Activated naive CD8-positive, alpha-beta T cell treated with anti-CD3 and anti-CD28 coated beads for 36 hours (primary cell): Measurements from ENCODE around the gene COL4A6. TPM values are rescaled to one million over a fixed set of nuclear protein-coding genes. Genes with fewer than 3 reads are reported as not detected.

Source experiments
- DNase-seq: peaks from one replicate; pipeline ENCODE4 v3.0.0; 2021
- H3K27ac Mint-ChIP-seq: one replicate; pipeline ENCODE4 v1.8.0; 2022; ENCODE audit warnings: mild to moderate bottlenecking, moderate library complexity, mixed read lengths
- H3K27me3 Mint-ChIP-seq: one replicate; pipeline ENCODE4 v1.8.0; 2022; ENCODE audit warnings: mild to moderate bottlenecking, mixed read lengths
- H3K36me3 Mint-ChIP-seq: one replicate; pipeline ENCODE4 v1.8.0; 2021; ENCODE audit warnings: mild to moderate bottlenecking, mixed read lengths
- H3K4me1 Mint-ChIP-seq: one replicate; pipeline ENCODE4 v1.8.0; 2021; ENCODE audit warnings: mixed read lengths
- H3K4me3 Mint-ChIP-seq: one replicate; pipeline ENCODE4 v1.8.0; 2022; ENCODE audit warnings: mild to moderate bottlenecking, moderate library complexity, mixed read lengths
- H3K9me3 Mint-ChIP-seq: one replicate; pipeline ENCODE4 v1.8.0; 2022; ENCODE audit warnings: mixed read lengths
- total RNA-seq, 2 experiments: library from RNA; stranded (reverse); gene quantifications; one replicate each; pipeline ENCODE4 v1.2.3, GENCODE V29; 2021

COL4A6 gene
- total RNA-seq, 2 experiments from 2014 or later = not detected

- no peak overlapping the region for H3K4me3 Mint-ChIP-seq
- no peak overlapping the region for H3K27ac Mint-ChIP-seq
- H3K36me3 Mint-ChIP-seq = no peaks in the 10 kb centered on the region
- no peak for DNase-seq
- no peaks in the 10 kb centered on the region for H3K4me1 Mint-ChIP-seq
- no peaks in the 10 kb centered on the region for H3K9me3 Mint-ChIP-seq
- peaks cover 8% of the 10 kb centered on the region for H3K27me3 Mint-ChIP-seq
These were observed 192.8 kb downstream of the COL4A6 start for GRCh38 chrX:108245462-108245861.

GRCh38 chrX:108235986-108236385 is 202.2 kb downstream of the COL4A6 start:
- Mint-ChIP-seq H3K27me3 (no peaks in the 10 kb centered on the region), H3K9me3 (no peaks in the 10 kb centered on the region), H3K27ac (no peak overlapping the region), H3K4me3 (no peak overlapping the region), H3K36me3 (no peaks in the 10 kb centered on the region), H3K4me1 (no peaks in the 10 kb centered on the region)
- DNase-seq = no peak

GRCh38 chrX:108230574-108230973 is 207.6 kb downstream of the COL4A6 start:
- no peak for DNase-seq
- Mint-ChIP-seq H3K4me3 (no peak overlapping the region), H3K27me3 (no peaks in the 10 kb centered on the region), H3K9me3 (no peaks in the 10 kb centered on the region), H3K36me3 (no peaks in the 10 kb centered on the region), H3K27ac (no peak overlapping the region), H3K4me1 (no peaks in the 10 kb centered on the region)

- H3K4me3 Mint-ChIP-seq = no peak overlapping the region
- DNase-seq = no peak
These were observed 213.2 kb downstream of the COL4A6 start for GRCh38 chrX:108224727-108225621.

GRCh38 chrX:108224218-108224617 is 214.0 kb downstream of the COL4A6 start:
- Mint-ChIP-seq H3K9me3 (no peaks in the 10 kb centered on the region), H3K4me1 (peaks cover 2% of the 10 kb centered on the region), H3K4me3 (no peak overlapping the region), H3K36me3 (no peaks in the 10 kb centered on the region), H3K27me3 (peaks cover 4% of the 10 kb centered on the region), H3K27ac (no peak overlapping the region)
- no peak for DNase-seq

More at GRCh38 chrX:108224727-108225621, 213.2 kb downstream of the COL4A6 start:
- H3K4me1 Mint-ChIP-seq = peaks cover 2% of the 10 kb centered on the region
- H3K27me3 Mint-ChIP-seq = peaks cover 4% of the 10 kb centered on the region
- H3K9me3 Mint-ChIP-seq = no peaks in the 10 kb centered on the region
- H3K36me3 Mint-ChIP-seq = no peaks in the 10 kb centered on the region
- H3K27ac Mint-ChIP-seq = no peak overlapping the region

- no peaks in the 10 kb centered on the region for H3K36me3 Mint-ChIP-seq
- H3K9me3 Mint-ChIP-seq = no peaks in the 10 kb centered on the region
- no peak for DNase-seq
- H3K4me1 Mint-ChIP-seq = peaks cover 2% of the 10 kb centered on the region
- H3K27ac Mint-ChIP-seq = no peak overlapping the region
- no peak overlapping the region for H3K4me3 Mint-ChIP-seq
- peaks cover 4% of the 10 kb centered on the region for H3K27me3 Mint-ChIP-seq
These were observed 214.6 kb downstream of the COL4A6 start for GRCh38 chrX:108223585-108223984.

- H3K27me3 Mint-ChIP-seq = peaks cover 4% of the 10 kb centered on the region
- DNase-seq = no peak
- H3K27ac Mint-ChIP-seq = no peak overlapping the region
- no peaks in the 10 kb centered on the region for H3K36me3 Mint-ChIP-seq
- no peak overlapping the region for H3K4me3 Mint-ChIP-seq
- peaks cover 2% of the 10 kb centered on the region for H3K4me1 Mint-ChIP-seq
- H3K9me3 Mint-ChIP-seq = no peaks in the 10 kb centered on the region
These were observed 216.8 kb downstream of the COL4A6 start for GRCh38 chrX:108221301-108221864.

GRCh38 chrX:108219949-108220601 is 218.1 kb downstream of the COL4A6 start:
- Mint-ChIP-seq H3K27me3 (peaks cover 4% of the 10 kb centered on the region), H3K4me1 (peaks cover 2% of the 10 kb centered on the region), H3K4me3 (no peak overlapping the region), H3K36me3 (no peaks in the 10 kb centered on the region), H3K27ac (no peak overlapping the region), H3K9me3 (no peaks in the 10 kb centered on the region)
- DNase-seq = no peak

- no peaks in the 10 kb centered on the region for H3K4me1 Mint-ChIP-seq
- H3K27ac Mint-ChIP-seq = no peak overlapping the region
- H3K27me3 Mint-ChIP-seq = no peaks in the 10 kb centered on the region
- no peaks in the 10 kb centered on the region for H3K36me3 Mint-ChIP-seq
- no peak for DNase-seq
- no peaks in the 10 kb centered on the region for H3K9me3 Mint-ChIP-seq
- H3K4me3 Mint-ChIP-seq = no peak overlapping the region
These were observed 220.3 kb downstream of the COL4A6 start for GRCh38 chrX:108217876-108218275.

- H3K4me1 Mint-ChIP-seq = no peaks in the 10 kb centered on the region
- no peak overlapping the region for H3K27ac Mint-ChIP-seq
- H3K9me3 Mint-ChIP-seq = no peaks in the 10 kb centered on the region
- no peak overlapping the region for H3K4me3 Mint-ChIP-seq
- H3K27me3 Mint-ChIP-seq = no peaks in the 10 kb centered on the region
- no peak for DNase-seq
- H3K36me3 Mint-ChIP-seq = no peaks in the 10 kb centered on the region
These were observed 221.2 kb downstream of the COL4A6 start for GRCh38 chrX:108216919-108217571.

- H3K4me1 Mint-ChIP-seq = no peaks in the 10 kb centered on the region
These were observed 221.8 kb downstream of the COL4A6 start for GRCh38 chrX:108216405-108216804.

GRCh38 chrX:108211301-108211700 is 226.9 kb downstream of the COL4A6 start:
- Mint-ChIP-seq H3K27ac (no peak overlapping the region), H3K27me3 (no peaks in the 10 kb centered on the region), H3K4me1 (no peaks in the 10 kb centered on the region), H3K9me3 (no peaks in the 10 kb centered on the region), H3K36me3 (no peaks in the 10 kb centered on the region), H3K4me3 (no peak overlapping the region)
- no peak for DNase-seq

More at GRCh38 chrX:108216405-108216804, 221.8 kb downstream of the COL4A6 start:
- Mint-ChIP-seq H3K36me3 (no peaks in the 10 kb centered on the region), H3K4me3 (no peak overlapping the region), H3K27ac (no peak overlapping the region), H3K9me3 (no peaks in the 10 kb centered on the region), H3K27me3 (no peaks in the 10 kb centered on the region)
- DNase-seq = no peak

- DNase-seq = no peak
- Mint-ChIP-seq H3K4me3 (no peak overlapping the region), H3K36me3 (no peaks in the 10 kb centered on the region), H3K27me3 (peaks cover 8% of the 10 kb centered on the region), H3K4me1 (no peaks in the 10 kb centered on the region), H3K9me3 (no peaks in the 10 kb centered on the region), H3K27ac (no peak overlapping the region)
These were observed 229.1 kb downstream of the COL4A6 start for GRCh38 chrX:108209006-108209554.

- Mint-ChIP-seq H3K4me1 (no peaks in the 10 kb centered on the region), H3K9me3 (no peaks in the 10 kb centered on the region), H3K36me3 (no peaks in the 10 kb centered on the region), H3K27me3 (peaks cover 15% of the 10 kb centered on the region), H3K27ac (no peak overlapping the region), H3K4me3 (no peak overlapping the region)
- no peak for DNase-seq
These were observed 234.7 kb downstream of the COL4A6 start for GRCh38 chrX:108203540-108203939.

- peaks cover 12% of the 10 kb centered on the region for H3K27me3 Mint-ChIP-seq
- H3K9me3 Mint-ChIP-seq = no peaks in the 10 kb centered on the region
- no peak for DNase-seq
- no peak overlapping the region for H3K4me3 Mint-ChIP-seq
- H3K36me3 Mint-ChIP-seq = no peaks in the 10 kb centered on the region
- no peak overlapping the region for H3K27ac Mint-ChIP-seq
- H3K4me1 Mint-ChIP-seq = no peaks in the 10 kb centered on the region
These were observed 238.5 kb downstream of the COL4A6 start for GRCh38 chrX:108199691-108200090.
